Measurements from ENCODE around the gene DOC2A.
"Not testable (repeated sequence)": the region's sequence is repeated elsewhere in the genome, so short reads cannot be mapped to it uniquely, and the experiment has no call there.

The DOC2A gene

GRCh38 chr16:29972500-29972899, 38.3 kb downstream of the DOC2A start:
- H3K27ac ChIP-seq: no peak overlapping the region
- TF ChIP-seq, protein P1, sequence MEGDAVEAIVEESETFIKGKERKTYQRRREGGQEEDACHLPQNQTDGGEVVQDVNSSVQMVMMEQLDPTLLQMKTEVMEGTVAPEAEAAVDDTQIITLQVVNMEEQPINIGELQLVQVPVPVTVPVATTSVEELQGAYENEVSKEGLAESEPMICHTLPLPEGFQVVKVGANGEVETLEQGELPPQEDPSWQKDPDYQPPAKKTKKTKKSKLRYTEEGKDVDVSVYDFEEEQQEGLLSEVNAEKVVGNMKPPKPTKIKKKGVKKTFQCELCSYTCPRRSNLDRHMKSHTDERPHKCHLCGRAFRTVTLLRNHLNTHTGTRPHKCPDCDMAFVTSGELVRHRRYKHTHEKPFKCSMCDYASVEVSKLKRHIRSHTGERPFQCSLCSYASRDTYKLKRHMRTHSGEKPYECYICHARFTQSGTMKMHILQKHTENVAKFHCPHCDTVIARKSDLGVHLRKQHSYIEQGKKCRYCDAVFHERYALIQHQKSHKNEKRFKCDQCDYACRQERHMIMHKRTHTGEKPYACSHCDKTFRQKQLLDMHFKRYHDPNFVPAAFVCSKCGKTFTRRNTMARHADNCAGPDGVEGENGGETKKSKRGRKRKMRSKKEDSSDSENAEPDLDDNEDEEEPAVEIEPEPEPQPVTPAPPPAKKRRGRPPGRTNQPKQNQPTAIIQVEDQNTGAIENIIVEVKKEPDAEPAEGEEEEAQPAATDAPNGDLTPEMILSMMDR (conservative IDR thresholded peaks at IDR 0.05): no peak

- H3K27ac ChIP-seq: no peak overlapping the region
- TF ChIP-seq, protein P1 (conservative IDR thresholded peaks at IDR 0.05): no peak
Observed at GRCh38 chr16:29971304-29971703, 39.5 kb downstream of the DOC2A start.

DNA sequence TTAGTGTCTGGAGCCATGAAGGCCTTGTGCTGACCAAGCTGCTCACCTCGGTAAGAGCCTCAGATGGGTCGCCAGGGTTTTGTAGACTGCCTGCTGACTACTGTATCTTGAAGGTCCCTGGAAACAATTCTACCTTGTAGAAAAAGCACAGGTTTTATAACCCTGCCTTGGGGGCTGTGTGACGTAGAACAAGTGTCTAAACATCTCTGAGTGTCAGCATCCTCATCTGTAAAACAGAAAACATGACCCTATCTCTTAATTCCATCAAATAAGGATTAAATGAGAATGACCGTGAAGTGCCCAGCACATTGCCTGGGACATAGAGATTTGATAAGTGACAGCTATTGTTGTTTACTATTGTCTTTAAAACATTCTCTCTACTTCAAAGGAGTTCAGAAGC, 42.6 kb downstream of the DOC2A start:
- TF ChIP-seq, protein P1 (conservative IDR thresholded peaks at IDR 0.05): no peak

DNA sequence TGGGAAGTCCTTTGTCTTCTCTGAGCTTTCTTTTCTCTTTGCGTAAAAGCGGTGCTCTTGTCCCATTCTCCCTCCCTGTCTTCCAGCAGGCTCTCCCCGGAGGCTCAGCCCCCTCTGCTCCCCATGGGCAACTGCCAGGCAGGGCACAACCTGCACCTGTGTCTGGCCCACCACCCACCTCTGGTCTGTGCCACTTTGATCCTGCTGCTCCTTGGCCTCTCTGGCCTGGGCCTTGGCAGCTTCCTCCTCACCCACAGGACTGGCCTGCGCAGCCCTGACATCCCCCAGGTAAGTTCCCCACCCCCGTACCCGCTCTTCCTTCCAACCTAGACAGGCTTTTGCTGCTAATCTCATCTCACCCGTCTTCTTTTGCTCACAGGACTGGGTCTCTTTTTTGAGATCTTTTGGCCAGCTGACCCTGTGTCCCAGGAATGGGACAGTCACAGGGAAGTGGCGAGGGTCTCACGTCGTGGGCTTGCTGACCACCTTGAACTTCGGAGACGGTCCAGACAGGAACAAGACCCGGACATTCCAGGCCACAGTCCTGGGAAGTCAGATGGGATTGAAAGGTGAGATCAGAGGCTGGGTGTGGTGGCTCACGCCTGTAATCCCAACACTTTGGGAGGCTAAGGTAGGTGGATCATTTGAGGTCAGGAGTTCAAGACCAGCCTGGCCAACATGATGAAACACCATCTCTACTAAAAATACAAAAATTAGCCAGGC, 47.6 kb downstream of the DOC2A start:
- TF ChIP-seq, protein P1 (conservative IDR thresholded peaks at IDR 0.05): no peak
- H3K27ac ChIP-seq: peak overlapping the region; percentile 73; the same call in 1 of the 2 replicates

More for the DNA sequence above, 42.6 kb downstream of the DOC2A start:
- H3K27ac ChIP-seq: no peak overlapping the region

DNA sequence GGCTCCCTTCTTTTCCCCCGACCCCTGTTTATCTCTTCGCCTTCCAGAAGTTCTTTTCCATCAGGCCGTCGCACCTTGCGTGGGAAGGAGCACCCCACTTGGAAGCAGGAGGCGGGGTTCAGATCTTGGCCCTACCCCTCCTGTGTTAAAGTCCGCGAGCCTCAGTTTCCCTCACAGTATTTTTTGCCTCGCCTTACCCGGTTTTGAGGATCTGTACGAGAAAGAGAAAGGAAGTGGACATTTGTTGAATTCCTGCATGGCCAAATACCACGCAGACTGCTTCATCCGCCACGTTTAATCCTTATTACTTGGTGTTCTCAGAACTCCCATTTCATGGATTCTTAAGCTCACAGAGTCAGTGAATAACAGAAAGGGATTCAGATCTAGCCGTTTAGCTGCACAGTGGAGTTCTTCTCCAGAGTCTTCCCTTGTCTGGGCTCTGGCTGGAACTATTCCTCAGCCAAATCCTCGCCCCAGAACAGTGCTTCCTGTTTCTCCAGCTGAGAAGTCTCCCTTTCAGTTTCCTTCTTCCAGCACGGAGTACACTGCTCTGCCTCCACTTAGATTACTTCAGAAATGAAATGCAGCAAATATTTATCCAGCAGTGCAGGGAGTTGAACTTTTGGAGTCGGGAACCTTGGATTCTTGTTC, 48.4 kb downstream of the DOC2A start:
- TF ChIP-seq, protein P1 (conservative IDR thresholded peaks at IDR 0.05): no peak
- H3K27ac ChIP-seq: peak overlapping the region; percentile 73

GRCh38 chr16:29961479-29962343, 49.1 kb downstream of the DOC2A start, which contains the start of gene TMEM219:
TSS of gene TMEM219 (plus strand) at chr16:29962079. CDS start at chr16:29963144, 1,065 bp downstream.
- peak within 1 kb of the TSS; percentile 73 for H3K27ac ChIP-seq
- TF ChIP-seq, protein P1 (conservative IDR thresholded peaks at IDR 0.05): peak; percentile 18

GRCh38 chr16:29961127-29961478, 49.7 kb downstream of the DOC2A start:
- peak overlapping the region; percentile 73 for H3K27ac ChIP-seq

GRCh38 chr16:29959821-29960220, 51.0 kb downstream of the DOC2A start:
- not testable (repeated sequence) for H3K27ac ChIP-seq

More at GRCh38 chr16:29961127-29961478, 49.7 kb downstream of the DOC2A start:
- TF ChIP-seq, protein P1 (conservative IDR thresholded peaks at IDR 0.05): no peak
